Trophoblast cell (in vitro differentiated cells and primary cell): ENCODE results near the gene ARHGAP5.

ENCODE experiments used
- DNase-seq, 2 donors: peaks; one replicate each; pipeline ENCODE4 v3.0.0-alpha.2; 2016
- H2AFZ ChIP-seq: 2 replicates; pipeline ENCODE4 v1.6.1; 2013; ENCODE audit warnings: low read length, moderate library complexity, mild to moderate bottlenecking; ENCODE audit not compliant: insufficient read depth, poor library complexity
- H2AK5ac ChIP-seq: 2 replicates; pipeline ENCODE4 v1.6.1; 2013; ENCODE audit warnings: mild to moderate bottlenecking, low read length
- H2BK120ac ChIP-seq: 2 replicates; pipeline ENCODE4 v1.6.1; 2013; ENCODE audit warnings: low read length, mild to moderate bottlenecking, moderate library complexity; ENCODE audit not compliant: insufficient read depth, poor library complexity
- H2BK12ac ChIP-seq: 2 replicates; pipeline ENCODE4 v1.6.1; 2013; ENCODE audit warnings: mild to moderate bottlenecking, low read length, moderate library complexity
- H2BK5ac ChIP-seq: 2 replicates; pipeline ENCODE4 v1.6.1; 2013; ENCODE audit warnings: low read length, low read depth, moderate library complexity, mild to moderate bottlenecking; ENCODE audit not compliant: poor library complexity
- H3K14ac ChIP-seq: 2 replicates; pipeline ENCODE4 v1.6.1; 2013; ENCODE audit warnings: mild to moderate bottlenecking, low read length
- H3K18ac ChIP-seq: 2 replicates; pipeline ENCODE4 v1.6.1; 2013; ENCODE audit warnings: mild to moderate bottlenecking, low read length
- H3K23ac ChIP-seq: 2 replicates; pipeline ENCODE4 v1.6.1; 2013; ENCODE audit warnings: low read length
- H3K27ac ChIP-seq: 2 replicates; pipeline ENCODE4 v1.5.1; 2013; ENCODE audit warnings: low read depth, mild to moderate bottlenecking, inconsistent platforms, low read length, moderate library complexity
- H3K27me3 ChIP-seq: 2 replicates; pipeline ENCODE4 v1.6.1; 2013; ENCODE audit warnings: inconsistent platforms, mild to moderate bottlenecking, low read length, moderate library complexity; ENCODE audit not compliant: insufficient read depth
- H3K36me3 ChIP-seq, 2 experiments: 1 replicate in 1 of 2; 2 replicates in 1 of 2; pipeline ENCODE4 v1.6.1; 2013; ENCODE audit warnings: low read length in 2 of 2, mild to moderate bottlenecking in 2 of 2, moderate library complexity in 1 of 2; ENCODE audit not compliant: insufficient read depth in 2 of 2, control insufficient read depth in 1 of 2
- H3K4ac ChIP-seq: 2 replicates; pipeline ENCODE4 v1.6.1; 2013; ENCODE audit warnings: low read depth, mild to moderate bottlenecking, low read length, moderate library complexity
- H3K4me1 ChIP-seq, 2 experiments: 1 replicate in 1 of 2; 2 replicates in 1 of 2; pipeline ENCODE4 v1.6.1; 2013; ENCODE audit warnings: low read length in 2 of 2, mild to moderate bottlenecking in 2 of 2, moderate library complexity in 1 of 2; ENCODE audit not compliant: insufficient read depth in 2 of 2, control insufficient read depth in 1 of 2
- H3K4me2 ChIP-seq: 2 replicates; pipeline ENCODE4 v1.6.1; 2013; ENCODE audit warnings: inconsistent platforms, mild to moderate bottlenecking, low read length, moderate library complexity
- H3K4me3 ChIP-seq: 2 replicates; pipeline ENCODE4 v1.5.1; 2013; ENCODE audit warnings: mild to moderate bottlenecking, low read depth, low read length, inconsistent platforms
- H3K79me1 ChIP-seq: one replicate; pipeline ENCODE4 v1.6.1; 2013; ENCODE audit warnings: low read length
- H3K79me2 ChIP-seq: 2 replicates; pipeline ENCODE4 v1.6.1; 2013; ENCODE audit warnings: low read length, mild to moderate bottlenecking; ENCODE audit not compliant: control insufficient read depth, insufficient read depth, poor library complexity
- H3K9ac ChIP-seq: 2 replicates; pipeline ENCODE4 v1.6.1; 2013; ENCODE audit warnings: mild to moderate bottlenecking, low read length
- H3K9me3 ChIP-seq: 2 replicates; pipeline ENCODE4 v1.6.1; 2013; ENCODE audit warnings: low read depth, mild to moderate bottlenecking, control low read depth, inconsistent platforms, low read length; ENCODE audit not compliant: insufficient read depth
- H4K12ac ChIP-seq: 2 replicates; pipeline ENCODE4 v1.6.1; 2013; ENCODE audit warnings: low read depth, mild to moderate bottlenecking, low read length, moderate library complexity
- H4K8ac ChIP-seq: 2 replicates; pipeline ENCODE4 v1.6.1; 2013; ENCODE audit warnings: low read depth, mild to moderate bottlenecking, low read length, moderate library complexity
- H4K91ac ChIP-seq: one replicate; pipeline ENCODE4 v1.6.1; 2013; ENCODE audit warnings: low read depth, mild to moderate bottlenecking, low read length, moderate library complexity
- WGBS: extraction: QIAGEN DNeasy Blood & Tissue Kit; methylation state at CpG from one replicate; pipeline ENCODE4 v1.1.7; 2013; ENCODE audit warnings: missing lambda C conversion rate; ENCODE audit not compliant: insufficient read length, insufficient coverage; ENCODE audit errors: extremely low coverage; 5-methylcytosine and 5-hydroxymethylcytosine counted together

Gene ARHGAP5

GRCh38 chr14:32190673-32191072 lies 113.6 kb downstream of the ARHGAP5 start:
- WGBS, result no CpG with 5 or more reads among the region's 3 CpGs
- no peaks in the 10 kb centered on the region for H3K4me1 ChIP-seq
- no peak overlapping the region for H3K18ac ChIP-seq
- no peak overlapping the region for H3K4ac ChIP-seq
- no peak overlapping the region for H4K12ac ChIP-seq
- no peak overlapping the region for H2BK12ac ChIP-seq
- H3K79me2 ChIP-seq, result no peaks in the 10 kb centered on the region
- no peak overlapping the region for H4K91ac ChIP-seq
- H2BK5ac ChIP-seq, result no peak overlapping the region
- H3K4me3 ChIP-seq, result no peak overlapping the region
- H3K9ac ChIP-seq, result no peak overlapping the region
- no peak overlapping the region for H3K27ac ChIP-seq
- H2AFZ ChIP-seq, result no peak overlapping the region
- H3K14ac ChIP-seq, result no peak overlapping the region
- no peak overlapping the region for H2AK5ac ChIP-seq
- peaks cover 2% of the 10 kb centered on the region for H3K9me3 ChIP-seq
- H3K79me1 ChIP-seq, result no peaks in the 10 kb centered on the region
- H3K4me2 ChIP-seq, result no peak overlapping the region
- no peaks in the 10 kb centered on the region for H3K36me3 ChIP-seq
- no peak overlapping the region for H2BK120ac ChIP-seq
- no peak overlapping the region for H3K23ac ChIP-seq
- H3K27me3 ChIP-seq, result no peaks in the 10 kb centered on the region
- peak overlapping the region; percentile 43 for H4K8ac ChIP-seq
- DNase-seq, result peak in 1 of 2 donors; percentile 35

DNA sequence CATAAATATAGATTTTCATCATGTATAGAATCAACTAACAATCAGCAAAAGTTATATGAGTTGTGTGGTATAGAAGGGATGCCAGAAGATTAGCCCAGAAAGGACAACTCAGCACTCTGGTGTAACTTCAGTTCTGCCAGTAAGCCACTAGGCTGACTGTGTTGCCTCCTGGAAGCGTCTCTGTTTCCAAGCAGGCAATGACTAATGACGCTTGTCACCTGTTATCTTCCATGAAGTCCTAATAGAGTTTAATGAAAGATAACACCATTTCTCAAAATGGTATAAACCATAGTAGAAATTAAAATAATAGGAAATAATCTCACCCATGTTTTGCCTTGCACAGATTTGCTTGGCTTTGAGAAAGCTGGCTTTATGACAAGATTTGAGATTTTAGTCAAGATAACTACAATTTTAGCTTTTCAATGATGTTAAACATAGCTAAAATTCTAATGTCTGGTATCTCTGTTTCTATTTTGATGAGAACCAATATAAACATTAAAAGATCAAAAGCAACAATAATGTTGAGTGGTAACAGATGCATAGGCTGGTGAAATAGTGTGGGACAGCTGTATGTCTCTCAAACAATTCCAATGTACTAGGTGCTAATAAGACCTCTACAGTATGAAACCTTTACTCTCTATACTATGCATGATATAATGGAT lies 115.7 kb downstream of the ARHGAP5 start:
- no peaks in the 10 kb centered on the region for H3K36me3 ChIP-seq
- no peak overlapping the region for H3K4me2 ChIP-seq
- peaks cover 2% of the 10 kb centered on the region for H3K9me3 ChIP-seq
- no peak overlapping the region for H2BK12ac ChIP-seq
- H3K4me1 ChIP-seq, result no peaks in the 10 kb centered on the region
- H3K9ac ChIP-seq, result no peak overlapping the region
- DNase-seq, result peak in 1 of 2 donors; percentile 17
- no peak overlapping the region for H2AK5ac ChIP-seq
- H3K4ac ChIP-seq, result no peak overlapping the region
- H4K8ac ChIP-seq, result no peak overlapping the region
- no peak overlapping the region for H3K23ac ChIP-seq
- H3K27ac ChIP-seq, result no peak overlapping the region
- no peaks in the 10 kb centered on the region for H3K27me3 ChIP-seq
- no peak overlapping the region for H3K18ac ChIP-seq
- H4K12ac ChIP-seq, result no peak overlapping the region
- H2AFZ ChIP-seq, result no peak overlapping the region
- H3K79me2 ChIP-seq, result no peaks in the 10 kb centered on the region
- no peak overlapping the region for H2BK120ac ChIP-seq
- no peak overlapping the region for H4K91ac ChIP-seq
- no CpG with 5 or more reads among the region's 2 CpGs for WGBS
- H3K79me1 ChIP-seq, result no peaks in the 10 kb centered on the region
- H3K14ac ChIP-seq, result no peak overlapping the region
- H3K4me3 ChIP-seq, result no peak overlapping the region
- no peak overlapping the region for H2BK5ac ChIP-seq

DNA sequence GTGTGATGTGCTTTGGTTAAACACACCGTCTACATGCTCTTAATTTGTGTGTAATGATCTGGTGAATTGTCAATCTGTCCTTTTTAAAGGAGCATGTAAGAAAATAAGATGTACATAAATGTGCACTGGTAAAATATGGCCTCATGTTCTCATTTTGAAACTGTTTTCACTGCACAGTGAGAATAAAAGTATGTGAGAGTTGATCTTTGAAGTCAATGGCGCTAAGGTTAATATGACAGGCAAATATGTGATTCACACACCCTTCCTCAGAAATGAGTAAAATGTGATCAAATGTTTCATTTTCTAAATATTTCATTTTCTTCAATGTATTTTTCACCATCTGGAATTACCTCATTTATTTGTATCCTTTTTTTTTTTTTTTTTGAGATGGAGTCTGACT lies 116.4 kb downstream of the ARHGAP5 start:
- Histone ChIP-seq H4K8ac (no peak overlapping the region), H2BK120ac (no peak overlapping the region), H3K9me3 (no peaks in the 10 kb centered on the region), H3K4me3 (no peak overlapping the region), H3K27ac (no peak overlapping the region), H2BK12ac (no peak overlapping the region), H3K27me3 (no peaks in the 10 kb centered on the region), H2AFZ (no peak overlapping the region), H3K14ac (no peak overlapping the region), H3K79me1 (no peaks in the 10 kb centered on the region), H3K79me2 (no peaks in the 10 kb centered on the region), H3K4me2 (no peak overlapping the region), H3K4me1 (no peaks in the 10 kb centered on the region), H4K91ac (no peak overlapping the region), H4K12ac (no peak overlapping the region), H3K23ac (no peak overlapping the region), H3K36me3 (no peaks in the 10 kb centered on the region), H3K4ac (no peak overlapping the region), H2BK5ac (no peak overlapping the region), H2AK5ac (no peak overlapping the region), H3K9ac (no peak overlapping the region), H3K18ac (no peak overlapping the region)
- no CpG with 5 or more reads among the region's 2 CpGs for WGBS
- DNase-seq, result no peak

DNA sequence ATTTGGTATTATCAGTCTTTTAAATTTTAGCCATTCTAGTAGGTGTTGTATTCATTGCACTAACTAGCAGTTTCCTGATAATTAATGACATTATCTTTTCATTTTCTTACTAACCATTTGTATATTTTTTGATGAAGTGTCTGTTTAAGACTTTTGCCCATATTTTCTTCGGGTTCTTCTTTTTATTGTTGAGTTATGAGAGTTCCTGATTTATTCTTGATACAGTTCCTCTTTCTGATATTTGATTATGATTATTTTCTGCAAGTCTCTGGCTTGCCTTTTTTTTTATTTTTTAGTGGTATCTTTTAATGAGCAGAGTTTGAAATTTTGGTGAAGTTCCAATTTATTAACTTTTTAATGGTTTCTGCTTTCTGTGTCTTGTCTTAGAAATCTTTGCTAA lies 118.5 kb downstream of the ARHGAP5 start:
- no peaks in the 10 kb centered on the region for H3K36me3 ChIP-seq
- H3K4me2 ChIP-seq, result no peak overlapping the region
- H3K79me2 ChIP-seq, result no peaks in the 10 kb centered on the region
- H3K4me3 ChIP-seq, result no peak overlapping the region
- H3K4ac ChIP-seq, result no peak overlapping the region
- H2BK120ac ChIP-seq, result no peak overlapping the region
- H2BK5ac ChIP-seq, result no peak overlapping the region
- no CpG with 5 or more reads among the region's 1 CpG for WGBS
- H4K8ac ChIP-seq, result no peak overlapping the region
- H4K91ac ChIP-seq, result no peak overlapping the region
- no peaks in the 10 kb centered on the region for H3K9me3 ChIP-seq
- H2BK12ac ChIP-seq, result no peak overlapping the region
- no peak overlapping the region for H3K9ac ChIP-seq
- H2AK5ac ChIP-seq, result no peak overlapping the region
- no peak overlapping the region for H3K23ac ChIP-seq
- no peak overlapping the region for H3K14ac ChIP-seq
- H3K4me1 ChIP-seq, result no peaks in the 10 kb centered on the region
- no peaks in the 10 kb centered on the region for H3K79me1 ChIP-seq
- no peak overlapping the region for H2AFZ ChIP-seq
- no peak overlapping the region for H3K27ac ChIP-seq
- H3K18ac ChIP-seq, result no peak overlapping the region
- DNase-seq, result no peak
- no peaks in the 10 kb centered on the region for H3K27me3 ChIP-seq
- H4K12ac ChIP-seq, result no peak overlapping the region
